Osteoblast (primary cell): Measurements from ENCODE around the gene PLEKHA6. TPM values are rescaled to one million over a fixed set of nuclear protein-coding genes. Genes with fewer than 3 reads are reported as not detected.

Source experiments
- DNase-seq: peaks from one replicate; pipeline ENCODE4 v3.0.0; 2011; ENCODE audit warnings: low spot score, mixed read lengths; ENCODE audit not compliant: insufficient read length; ENCODE audit errors: missing footprints
- H2AFZ ChIP-seq: 2 replicates; pipeline ENCODE4 v1.6.0; 2011; ENCODE audit warnings: mild to moderate bottlenecking, low read length
- H3K27ac ChIP-seq: 2 replicates; pipeline ENCODE4 v1.5.1; 2011; ENCODE audit warnings: mild to moderate bottlenecking, low read depth, low read length, moderate library complexity
- H3K27me3 ChIP-seq: 2 replicates; pipeline ENCODE4 v1.6.0; 2012; ENCODE audit warnings: mild to moderate bottlenecking, control low read depth, inconsistent platforms, low read length, moderate library complexity; ENCODE audit not compliant: insufficient read depth
- H3K36me3 ChIP-seq: 2 replicates; pipeline ENCODE4 v1.5.1; 2011; ENCODE audit warnings: mild to moderate bottlenecking, low read length, control low read depth, moderate library complexity; ENCODE audit not compliant: insufficient read depth
- H3K4me1 ChIP-seq: 2 replicates; pipeline ENCODE4 v1.5.1; 2011; ENCODE audit warnings: mild to moderate bottlenecking, low read length, control low read depth, moderate library complexity; ENCODE audit not compliant: insufficient read depth
- H3K4me2 ChIP-seq: 2 replicates; pipeline ENCODE4 v1.6.0; 2011; ENCODE audit warnings: mild to moderate bottlenecking, low read length; ENCODE audit not compliant: insufficient read depth
- H3K4me3 ChIP-seq: fragments of 200-600 bp; sonication (generic); 3 replicates; pipeline ENCODE4 v1.5.1; 2012; ENCODE audit warnings: mild to moderate bottlenecking, low read length, inconsistent platforms; ENCODE audit not compliant: insufficient read depth
- H3K79me2 ChIP-seq: 2 replicates; pipeline ENCODE4 v1.6.0; 2012; ENCODE audit warnings: mild to moderate bottlenecking, low read length, control low read depth, inconsistent platforms; ENCODE audit not compliant: insufficient read depth
- H3K9me3 ChIP-seq: 2 replicates; pipeline ENCODE4 v1.5.1; 2011; ENCODE audit warnings: low read depth, low read length, control low read depth
- H4K20me1 ChIP-seq: 2 replicates; pipeline ENCODE4 v1.6.0; 2012; ENCODE audit warnings: mild to moderate bottlenecking, low read length, control low read depth; ENCODE audit not compliant: insufficient read depth
- total RNA-seq: library from RNA; depleted of rRNA; stranded (reverse); fragments of >200 nt; gene quantifications from 2 replicates; pipeline ENCODE4 v1.2.3, GENCODE V29; 2012
- TF ChIP-seq, protein P1 (sequence below): IDR thresholded peaks from 2 replicates; pipeline ENCODE4 v1.5.1; 2011; ENCODE audit warnings: mild to moderate bottlenecking, low read depth, low read length, moderate library complexity; ENCODE audit errors: extremely low read depth

Gene PLEKHA6
- total RNA-seq, 1 donor, result 0.36 TPM

DNA sequence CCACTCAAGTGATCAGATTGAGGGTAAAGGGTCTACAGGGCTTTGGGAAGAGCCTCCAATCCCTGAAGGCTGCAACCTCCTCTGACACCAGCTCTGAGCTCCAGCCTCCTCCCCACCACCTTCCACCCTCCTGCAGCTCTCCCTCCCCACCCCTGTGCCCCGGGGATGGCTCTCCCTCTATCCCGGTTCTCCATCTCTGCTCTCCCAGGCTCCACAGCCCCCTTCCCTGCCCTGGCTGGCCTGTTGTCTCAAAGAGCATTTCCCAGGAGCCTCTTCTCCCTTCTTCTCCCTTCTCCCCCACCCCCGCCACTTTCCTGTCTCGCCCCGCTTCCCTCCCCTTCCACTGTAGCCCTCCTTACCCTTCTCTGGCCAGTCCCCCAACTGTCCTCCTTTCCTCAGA is 1.1 kb downstream of the PLEKHA6 start:
- Histone ChIP-seq H2AFZ (no peak overlapping the region), H3K79me2 (no peaks in the 10 kb centered on the region), H3K9me3 (no peaks in the 10 kb centered on the region), H3K4me1 (peaks cover 6% of the 10 kb centered on the region), H3K4me2 (no peak overlapping the region), H3K36me3 (no peaks in the 10 kb centered on the region), H3K27ac (no peak overlapping the region), H3K4me3 (no peak overlapping the region), H4K20me1 (no peaks in the 10 kb centered on the region), H3K27me3 (peaks cover 13% of the 10 kb centered on the region)
- TF ChIP-seq, protein P1, sequence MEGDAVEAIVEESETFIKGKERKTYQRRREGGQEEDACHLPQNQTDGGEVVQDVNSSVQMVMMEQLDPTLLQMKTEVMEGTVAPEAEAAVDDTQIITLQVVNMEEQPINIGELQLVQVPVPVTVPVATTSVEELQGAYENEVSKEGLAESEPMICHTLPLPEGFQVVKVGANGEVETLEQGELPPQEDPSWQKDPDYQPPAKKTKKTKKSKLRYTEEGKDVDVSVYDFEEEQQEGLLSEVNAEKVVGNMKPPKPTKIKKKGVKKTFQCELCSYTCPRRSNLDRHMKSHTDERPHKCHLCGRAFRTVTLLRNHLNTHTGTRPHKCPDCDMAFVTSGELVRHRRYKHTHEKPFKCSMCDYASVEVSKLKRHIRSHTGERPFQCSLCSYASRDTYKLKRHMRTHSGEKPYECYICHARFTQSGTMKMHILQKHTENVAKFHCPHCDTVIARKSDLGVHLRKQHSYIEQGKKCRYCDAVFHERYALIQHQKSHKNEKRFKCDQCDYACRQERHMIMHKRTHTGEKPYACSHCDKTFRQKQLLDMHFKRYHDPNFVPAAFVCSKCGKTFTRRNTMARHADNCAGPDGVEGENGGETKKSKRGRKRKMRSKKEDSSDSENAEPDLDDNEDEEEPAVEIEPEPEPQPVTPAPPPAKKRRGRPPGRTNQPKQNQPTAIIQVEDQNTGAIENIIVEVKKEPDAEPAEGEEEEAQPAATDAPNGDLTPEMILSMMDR, result no peak
- DNase-seq, result no peak

DNA sequence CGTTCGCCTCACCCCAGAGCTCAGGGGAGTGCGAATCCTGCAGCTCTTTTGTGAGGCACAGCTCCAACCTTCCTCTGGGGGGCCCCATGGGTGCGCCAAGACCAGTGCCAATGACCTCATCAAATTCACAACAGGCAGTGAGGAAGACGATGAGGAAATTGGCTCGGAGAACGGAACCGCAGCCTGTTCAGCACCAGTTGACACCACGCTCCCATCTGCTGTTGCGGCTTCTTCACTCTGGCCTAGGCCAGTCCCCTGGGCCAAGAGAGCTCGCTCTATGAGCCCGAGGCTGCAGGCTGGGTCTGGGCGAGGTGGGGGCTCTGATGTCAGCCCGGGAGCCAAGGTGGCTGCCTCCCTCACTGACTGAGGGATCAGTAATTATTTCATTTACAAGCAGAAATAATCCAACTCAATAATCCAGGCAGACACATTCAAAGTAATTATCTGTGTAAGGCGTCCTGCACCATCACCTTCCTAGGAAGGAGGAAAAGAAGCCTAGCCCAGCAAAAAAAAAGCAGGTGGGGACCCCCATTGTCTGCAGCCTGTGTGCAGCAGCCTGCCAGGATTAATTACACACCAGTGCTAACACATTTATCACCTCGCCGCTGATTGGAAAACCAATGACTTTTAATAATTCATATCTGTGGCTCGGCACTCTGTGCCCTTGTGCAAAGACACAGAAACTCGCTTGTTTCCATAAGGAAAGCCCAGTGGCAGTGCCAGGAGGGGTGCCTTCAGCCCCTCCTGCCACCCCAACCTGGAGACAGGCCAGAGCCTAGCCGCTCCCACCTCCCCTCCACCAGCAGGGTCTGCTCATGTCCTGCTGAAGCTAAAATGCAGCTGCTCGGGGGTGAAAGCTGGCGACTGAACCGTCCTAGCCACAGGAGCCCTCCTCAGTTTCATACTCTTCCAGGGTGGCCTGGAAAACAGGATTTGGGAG is 1.9 kb downstream of the PLEKHA6 start:
- Histone ChIP-seq H4K20me1 (no peaks in the 10 kb centered on the region), H3K36me3 (no peaks in the 10 kb centered on the region), H3K4me3 (no peak overlapping the region), H3K27me3 (peaks cover 10% of the 10 kb centered on the region), H3K27ac (no peak overlapping the region), H2AFZ (no peak overlapping the region), H3K4me2 (no peak overlapping the region), H3K79me2 (no peaks in the 10 kb centered on the region), H3K9me3 (no peaks in the 10 kb centered on the region), H3K4me1 (no peaks in the 10 kb centered on the region)
- no peak for DNase-seq
- TF ChIP-seq, protein P1, result no peak

DNA sequence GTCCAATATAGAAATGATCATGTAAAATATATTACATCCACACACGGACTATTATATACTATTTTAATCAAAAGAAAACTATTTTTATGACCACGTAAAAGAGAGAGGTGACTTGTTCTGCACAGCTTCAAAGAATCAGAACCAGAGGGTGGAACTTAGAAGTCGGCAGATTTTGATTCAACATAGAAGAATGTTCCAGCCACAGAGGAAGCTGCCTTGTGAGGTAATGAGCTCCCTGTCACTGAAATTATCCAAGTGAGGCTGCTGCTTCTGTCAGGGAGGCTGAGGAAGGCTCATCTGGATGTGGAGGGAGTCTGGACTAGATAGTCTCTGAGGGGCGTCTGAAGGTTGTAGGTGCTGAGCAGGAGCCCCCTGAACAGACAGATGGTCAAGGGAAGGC is 2.7 kb downstream of the PLEKHA6 start:
- H2AFZ ChIP-seq, result no peak overlapping the region
- no peaks in the 10 kb centered on the region for H3K36me3 ChIP-seq
- no peak overlapping the region for H3K4me2 ChIP-seq
- H3K27me3 ChIP-seq, result peaks cover 8% of the 10 kb centered on the region
- no peaks in the 10 kb centered on the region for H4K20me1 ChIP-seq
- no peaks in the 10 kb centered on the region for H3K4me1 ChIP-seq
- peak; percentile 38 for DNase-seq
- no peaks in the 10 kb centered on the region for H3K9me3 ChIP-seq
- no peak overlapping the region for H3K4me3 ChIP-seq
- H3K79me2 ChIP-seq, result no peaks in the 10 kb centered on the region
- no peak overlapping the region for H3K27ac ChIP-seq
- TF ChIP-seq, protein P1, result no peak

DNA sequence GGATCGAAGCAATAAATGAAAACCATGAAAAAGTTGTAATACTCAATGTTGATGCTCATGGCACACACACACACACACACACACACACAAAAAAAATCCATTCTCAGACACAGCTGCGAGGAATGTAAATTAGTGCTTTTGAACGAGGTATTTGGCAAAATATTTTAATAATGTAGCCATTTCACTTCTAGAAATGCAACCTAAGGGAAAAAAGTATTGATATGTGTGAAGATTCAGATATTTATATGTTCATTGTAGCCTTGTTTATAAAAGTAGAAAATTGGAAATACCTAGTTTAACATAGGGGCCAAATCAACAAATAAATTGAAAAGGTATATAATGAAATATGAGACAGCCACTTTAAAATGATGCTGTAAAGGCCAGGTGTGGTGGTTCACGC is 3.8 kb downstream of the PLEKHA6 start:
- Histone ChIP-seq H3K36me3 (no peaks in the 10 kb centered on the region), H3K27ac (no peak overlapping the region), H3K4me3 (no peak overlapping the region), H3K4me1 (no peaks in the 10 kb centered on the region), H2AFZ (no peak overlapping the region), H3K9me3 (no peaks in the 10 kb centered on the region), H3K79me2 (no peaks in the 10 kb centered on the region), H3K27me3 (peaks cover 8% of the 10 kb centered on the region), H3K4me2 (no peak overlapping the region), H4K20me1 (no peaks in the 10 kb centered on the region)
- TF ChIP-seq, protein P1, result no peak
- DNase-seq, result no peak
